ENCODE measurements around the gene ZNF780A. TPM values are rescaled to one million over a fixed set of nuclear protein-coding genes. Genes with fewer than 3 reads are reported as not detected.

ZNF780A gene
- total and polyA plus RNA-seq, 2 of the 13 experiments (the other 11 are each of a cell fraction or from before 2014, with no cell fraction given), result 13.5 to 22.7 TPM

- TF ChIP-seq RERE (CRISPR knock-in tag; IDR thresholded peaks at IDR 0.05; ENCODE audit: low read depth) (0 out of 2 replicates have a peak, but pooled peaks have one; percentile 31), PHF8 (CRISPR knock-in tag; IDR thresholded peaks at IDR 0.05) (peak; percentile 84), NR2F1 (CRISPR knock-in tag; IDR thresholded peaks at IDR 0.05) (0 out of 4 replicates have a peak, but pooled peaks of 1 of the 2 experiments have one; percentile 35), NAIF1 (CRISPR knock-in tag; IDR thresholded peaks at IDR 0.05; ENCODE audit: borderline replicate concordance) (0 out of 2 replicates have a peak, but pooled peaks have one; percentile 61), ZNF772 (CRISPR knock-in tag; IDR thresholded peaks at IDR 0.05) (0 out of 2 replicates have a peak, but pooled peaks have one; percentile 74), KDM5B (CRISPR knock-in tag; IDR thresholded peaks at IDR 0.05; ENCODE audit: borderline replicate concordance) (peak; percentile 87; the same call in 1 of the 2 replicates), KAT8 (CRISPR knock-in tag; IDR thresholded peaks at IDR 0.05) (peak; percentile 86), ZNF234 (CRISPR knock-in tag; conservative IDR thresholded peaks at IDR 0.05) (no peak), GABPB1 (CRISPR knock-in tag; IDR thresholded peaks at IDR 0.05) (peak; percentile 97), NR2C2 (CRISPR knock-in tag; IDR thresholded peaks at IDR 0.05; ENCODE audit: borderline replicate concordance) (peak; percentile 94), ZNF720 (CRISPR knock-in tag; IDR thresholded peaks at IDR 0.05) (no peak), FOXK1 (CRISPR knock-in tag; IDR thresholded peaks at IDR 0.05; ENCODE audit: borderline replicate concordance, low read depth) (peak; percentile 58; the same call in 1 of the 2 replicates), NR2F6 (IDR thresholded peaks at IDR 0.05) (peak; percentile 26), NR2F6 (CRISPR knock-in tag; IDR thresholded peaks at IDR 0.05) (peak; percentile 2; the same call in 1 of the 2 replicates), YEATS2 (CRISPR knock-in tag; IDR thresholded peaks at IDR 0.05; ENCODE audit: borderline replicate concordance) (peak; percentile 88), SAP130 (CRISPR knock-in tag; IDR thresholded peaks at IDR 0.05; ENCODE audit: low read depth) (peak; percentile 76), ETS1 (CRISPR knock-in tag; IDR thresholded peaks at IDR 0.05) (0 out of 2 replicates have a peak, but pooled peaks have one; percentile 36), POLR2AphosphoS5 (IDR thresholded peaks at IDR 0.05; ENCODE audit: low read depth, low read length) (peak; percentile 88; the same call in 1 of the 2 replicates)
- TF ChIP-seq, protein P1, sequence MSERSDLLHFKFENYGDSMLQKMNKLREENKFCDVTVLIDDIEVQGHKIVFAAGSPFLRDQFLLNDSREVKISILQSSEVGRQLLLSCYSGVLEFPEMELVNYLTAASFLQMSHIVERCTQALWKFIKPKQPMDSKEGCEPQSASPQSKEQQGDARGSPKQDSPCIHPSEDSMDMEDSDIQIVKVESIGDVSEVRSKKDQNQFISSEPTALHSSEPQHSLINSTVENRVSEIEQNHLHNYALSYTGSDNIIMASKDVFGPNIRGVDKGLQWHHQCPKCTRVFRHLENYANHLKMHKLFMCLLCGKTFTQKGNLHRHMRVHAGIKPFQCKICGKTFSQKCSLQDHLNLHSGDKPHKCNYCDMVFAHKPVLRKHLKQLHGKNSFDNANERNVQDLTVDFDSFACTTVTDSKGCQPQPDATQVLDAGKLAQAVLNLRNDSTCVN (CRISPR knock-in tag; IDR thresholded peaks at IDR 0.05; ENCODE audit: borderline replicate concordance), result peak; percentile 77
These were observed at the start of gene ZNF780A (continued) for GRCh38 chr19:40090241-40091204.
